ENCODE data around the gene CACTIN. TPM values are rescaled to one million over a fixed set of nuclear protein-coding genes. Genes with fewer than 3 reads are reported as not detected.

Gene CACTIN
- polyA plus RNA-seq, 1 of the 3 experiments (the other 2 are of a cell fraction) = 36.4 TPM

GRCh38 chr19:3621689-3622088 lies 4.9 kb downstream of the CACTIN start:
- no peaks in the 10 kb centered on the region for H3K9me2 ChIP-seq
- WGBS (ENCODE audit: low lambda C conversion rate) = 100% methylated on average over 5 of the region's 15 CpGs
- H3K4me1 ChIP-seq (ENCODE audit: control insufficient read depth in 1 of 2, insufficient read depth in 2 of 2, low read depth in 1 of 2, low read length in 1 of 2) = peaks cover 8 to 12% of the 10 kb centered on the region in 2 experiments; a peak in 2 of 4 replicates
- TF ChIP-seq JUND (IDR thresholded peaks at IDR 0.05) (no peak), FOXM1 (IDR thresholded peaks at IDR 0.05; ENCODE audit: low read depth) (no peak), FOSL2 (IDR thresholded peaks at IDR 0.05; ENCODE audit: borderline replicate concordance, low read depth) (no peak), GATA2 (CRISPR knock-in tag; IDR thresholded peaks at IDR 0.05) (no peak), GABPA (IDR thresholded peaks at IDR 0.05; ENCODE audit: low read depth) (no peak)
- H3K27me3 ChIP-seq (ENCODE audit: insufficient read depth) = no peaks in the 10 kb centered on the region
- H3K27ac ChIP-seq (ENCODE audit: low read depth in 2 of 2, low read length in 1 of 2) = no peak overlapping the region
- DNase-seq = no peak
- ChIA-PET CTCF (interaction anchor here (0.7 to 5.8 kb wide), 6 partner anchors 36 to 317 kb away, joined by 3 to 49 read pairs (median 4); partner anchors contain the start of gene GIPC3), POLR2A (no interaction called here)
- peaks cover 0 to 19% of the 10 kb centered on the region in 2 experiments for H3K36me3 ChIP-seq (replicated peaks in 1 of 2; ENCODE audit: control insufficient read depth in 1 of 2, insufficient read depth in 2 of 2, low read length in 1 of 2)
- peaks cover 17% of the 10 kb centered on the region for H4K20me1 ChIP-seq (ENCODE audit: insufficient read depth)
- H3K4me3 ChIP-seq (ENCODE audit: low read depth in 2 of 2, low read length in 1 of 2) = no peak overlapping the region
- H3K4me2 ChIP-seq = no peak overlapping the region
- H3F3A ChIP-seq (replicated peaks; ENCODE audit: insufficient read depth) = no peaks in the 10 kb centered on the region
- H2AFZ ChIP-seq (ENCODE audit: low read depth) = no peak overlapping the region
- H3K9ac ChIP-seq = no peak overlapping the region
- H3K9me3 ChIP-seq = no peaks in the 10 kb centered on the region
- peaks cover 38% of the 10 kb centered on the region for H3K79me2 ChIP-seq (ENCODE audit: insufficient read depth)

GRCh38 chr19:3620817-3621547 lies 5.6 kb downstream of the CACTIN start:
- no peak for DNase-seq
- H3K9me3 ChIP-seq = no peaks in the 10 kb centered on the region
- no peak overlapping the region for H3K4me2 ChIP-seq
- H3K4me1 ChIP-seq (ENCODE audit: control insufficient read depth in 1 of 2, insufficient read depth in 2 of 2, low read depth in 1 of 2, low read length in 1 of 2) = peaks cover 8 to 11% of the 10 kb centered on the region in 2 experiments; a peak in 2 of 4 replicates
- ChIA-PET POLR2A (no interaction called here), CTCF (interaction anchor here (1.0 to 5.8 kb wide), 4 partner anchors 35 to 316 kb away, joined by 3 to 49 read pairs (median 4); partner anchors contain the start of gene GIPC3)
- H3K9me2 ChIP-seq = no peaks in the 10 kb centered on the region
- H3K4me3 ChIP-seq (ENCODE audit: low read depth in 2 of 2, low read length in 1 of 2) = no peak overlapping the region
- peaks cover 33% of the 10 kb centered on the region for H3K79me2 ChIP-seq (ENCODE audit: insufficient read depth)
- no peaks in the 10 kb centered on the region for H3F3A ChIP-seq (replicated peaks; ENCODE audit: insufficient read depth)
- H3K9ac ChIP-seq = no peak overlapping the region
- H4K20me1 ChIP-seq (ENCODE audit: insufficient read depth) = peaks cover 13% of the 10 kb centered on the region
- H3K27ac ChIP-seq (ENCODE audit: low read depth in 2 of 2, low read length in 1 of 2) = no peak overlapping the region
- peaks cover 0 to 19% of the 10 kb centered on the region in 2 experiments for H3K36me3 ChIP-seq (replicated peaks in 1 of 2; ENCODE audit: control insufficient read depth in 1 of 2, insufficient read depth in 2 of 2, low read length in 1 of 2)
- no peak for TF ChIP-seq MEF2A (IDR thresholded peaks at IDR 0.05; ENCODE audit: borderline replicate concordance, low read depth)
- no peak for TF ChIP-seq FOSL2 (IDR thresholded peaks at IDR 0.05; ENCODE audit: borderline replicate concordance, low read depth)
- TF ChIP-seq EP300 (IDR thresholded peaks at IDR 0.05; ENCODE audit: borderline replicate concordance in 1 of 2, low read depth in 1 of 2, low read length in 1 of 2) = no peak
- TF ChIP-seq MXI1 (IDR thresholded peaks at IDR 0.05; ENCODE audit: low read depth, low read length) = no peak
- TF ChIP-seq FOXJ3 (CRISPR knock-in tag; IDR thresholded peaks at IDR 0.05) = no peak
- TF ChIP-seq PBX3 (IDR thresholded peaks at IDR 0.05) = no peak
- no peak for TF ChIP-seq NRF1 (IDR thresholded peaks at IDR 0.05; ENCODE audit: low read depth, low read length)
- TF ChIP-seq POLR2AphosphoS5 (IDR thresholded peaks at IDR 0.05; ENCODE audit: low read depth, low read length) = no peak
- no peak for TF ChIP-seq USF1 (IDR thresholded peaks at IDR 0.05; ENCODE audit: borderline replicate concordance, low read depth)
- no peak for TF ChIP-seq TEAD4 (IDR thresholded peaks at IDR 0.05; ENCODE audit: borderline replicate concordance, insufficient read depth)
- TF ChIP-seq JUND (IDR thresholded peaks at IDR 0.05) = no peak
- TF ChIP-seq RXRA (IDR thresholded peaks at IDR 0.05; ENCODE audit: borderline replicate concordance, low read depth) = no peak
- no peak for TF ChIP-seq CHD2 (IDR thresholded peaks at IDR 0.05; ENCODE audit: low read length, partially characterized antibody)
- H2AFZ ChIP-seq (ENCODE audit: low read depth) = no peak overlapping the region
- 94% methylated on average over 14 of the region's 24 CpGs for whole genome bisulfite sequencing (ENCODE audit: low lambda C conversion rate)
- no peaks in the 10 kb centered on the region for H3K27me3 ChIP-seq (ENCODE audit: insufficient read depth)
